ENCODE results near the gene ARMH1. TPM values are rescaled to one million over a fixed set of nuclear protein-coding genes. Genes with fewer than 3 reads are reported as not detected.

ARMH1 gene
- total RNA-seq, 4 donors from 2014 or later, result 0.26 to 0.75 (median 0.54) TPM

GRCh38 chr1:44707959-44708831 lies 33.7 kb downstream of the ARMH1 start:
- Histone ChIP-seq H3K27me3 (no peaks in the 10 kb centered on the region), H3K9me3 (no peaks in the 10 kb centered on the region), H3K4me3 (peak overlapping the region in 3 of 4 donors; percentile 12 to 18 (median 17)), H3K4me1 (peaks cover 0 to 9% (median 2%) of the 10 kb centered on the region in 4 donors), H3K27ac (replicated peaks in 1 of 4) (no peak overlapping the region), H3K36me3 (no peaks in the 10 kb centered on the region)
- no peak for DNase-seq (ENCODE audit: extremely low spot score)
- intact Hi-C loops (cut with DNase I), result no loop called here
- 47% methylated on average over 15 of the region's 15 CpGs for WGBS
- TF ChIP-seq POLR2A (IDR thresholded peaks at IDR 0.05; ENCODE audit: low read depth) (no peak), POLR2AphosphoS5 (IDR thresholded peaks at IDR 0.05) (no peak), CTCF (IDR thresholded peaks at IDR 0.05) (peak; percentile 53 to 71 (median 57)), EP300 (IDR thresholded peaks at IDR 0.05) (no peak)

- Histone ChIP-seq H3K27me3 (no peaks in the 10 kb centered on the region), H3K4me3 (no peak overlapping the region), H3K27ac (replicated peaks in 1 of 4) (no peak overlapping the region), H3K36me3 (no peaks in the 10 kb centered on the region), H3K4me1 (peaks cover 0 to 23% (median 16%) of the 10 kb centered on the region in 4 donors), H3K9me3 (no peaks in the 10 kb centered on the region)
- no peak for TF ChIP-seq CTCF (IDR thresholded peaks at IDR 0.05)
- no peak for TF ChIP-seq POLR2AphosphoS5 (IDR thresholded peaks at IDR 0.05)
- TF ChIP-seq POLR2A (IDR thresholded peaks at IDR 0.05; ENCODE audit: low read depth), result no peak
- no peak for TF ChIP-seq EP300 (IDR thresholded peaks at IDR 0.05)
- DNase-seq (ENCODE audit: extremely low spot score), result no peak
- WGBS, result 78% methylated on average over 6 of the region's 6 CpGs
- intact Hi-C loops (cut with DNase I), result loop anchor here (10.0 kb wide), 1 partner anchor 591 kb away; no protein-coding TSS in a partner anchor
These were observed 38.8 kb downstream of the ARMH1 start for GRCh38 chr1:44713321-44713781.

GRCh38 chr1:44714532-44714931 lies 40.0 kb downstream of the ARMH1 start:
- H3K9me3 ChIP-seq, result no peaks in the 10 kb centered on the region
- H3K4me1 ChIP-seq, result peaks cover 0 to 22% (median 17%) of the 10 kb centered on the region in 4 donors
- no peak overlapping the region for H3K27ac ChIP-seq (replicated peaks in 1 of 4)
- WGBS, result 84% methylated on average over 7 of the region's 7 CpGs
- no peak for TF ChIP-seq EP300 (IDR thresholded peaks at IDR 0.05)
- TF ChIP-seq POLR2AphosphoS5 (IDR thresholded peaks at IDR 0.05), result no peak
- TF ChIP-seq POLR2A (IDR thresholded peaks at IDR 0.05; ENCODE audit: low read depth), result no peak
- TF ChIP-seq CTCF (IDR thresholded peaks at IDR 0.05), result no peak
- H3K27me3 ChIP-seq, result no peaks in the 10 kb centered on the region
- DNase-seq (ENCODE audit: extremely low spot score), result no peak
- intact Hi-C loops (cut with DNase I), result loop anchor here (10.0 kb wide), 1 partner anchor 590 kb away; no protein-coding TSS in a partner anchor
- no peak overlapping the region for H3K4me3 ChIP-seq
- no peaks in the 10 kb centered on the region for H3K36me3 ChIP-seq

- no peak for TF ChIP-seq POLR2A (IDR thresholded peaks at IDR 0.05; ENCODE audit: low read depth)
- TF ChIP-seq POLR2AphosphoS5 (IDR thresholded peaks at IDR 0.05), result peak in 1 of 2 donors; percentile 36
- TF ChIP-seq CTCF (IDR thresholded peaks at IDR 0.05), result peak in 2 of 3 experiments; percentile 82 to 84
- Histone ChIP-seq H3K4me1 (peaks cover 0 to 22% (median 17%) of the 10 kb centered on the region in 4 donors), H3K9me3 (no peaks in the 10 kb centered on the region), H3K27me3 (no peaks in the 10 kb centered on the region), H3K36me3 (no peaks in the 10 kb centered on the region), H3K27ac (replicated peaks in 1 of 4) (no peak overlapping the region), H3K4me3 (no peak overlapping the region)
- intact Hi-C loops (cut with DNase I), result loop anchor here (10.0 kb wide), 1 partner anchor 590 kb away; no protein-coding TSS in a partner anchor
- DNase-seq (ENCODE audit: extremely low spot score), result no peak
- 9% methylated on average over 9 of the region's 9 CpGs for WGBS
These were observed 40.5 kb downstream of the ARMH1 start for GRCh38 chr1:44714944-44715571.
